Breast epithelium (tissue), 4 donors: ENCODE data around the gene PTP4A1. TPM values are rescaled to one million over a fixed set of nuclear protein-coding genes. Genes with fewer than 3 reads are reported as not detected.
A peak's percentile ranks its signal among the peaks of the same experiment; 100 is the strongest.

Experiments
- DNase-seq, 2 donors: peaks; one replicate each; pipeline ENCODE4 v3.0.0-alpha.2; 2019; ENCODE audit warnings: low spot score in 2 of 2
- H3K27ac ChIP-seq, 2 donors: fragments of 200-600 bp; sonication (generic) in 1 of 2; one replicate each; pipeline ENCODE4 v1.5.1; 2016 to 2019; ENCODE audit warnings: mild to moderate bottlenecking in 1 of 2
- H3K27me3 ChIP-seq, 2 donors: fragments of 200-600 bp; sonication (generic) in 1 of 2; one replicate each; pipeline versions ENCODE4 v1.5.1 to v1.6.0; 2017 to 2019; ENCODE audit warnings: control low read depth in 1 of 2, mild to moderate bottlenecking in 1 of 2
- H3K36me3 ChIP-seq: fragments of 200-600 bp; one replicate; pipeline ENCODE4 v1.5.1; 2019
- H3K4me1 ChIP-seq, 2 donors: fragments of 200-600 bp; sonication (generic); one replicate each; pipeline ENCODE4 v1.5.1; 2016 to 2019; ENCODE audit warnings: control low read depth in 1 of 2
- H3K4me3 ChIP-seq, 3 donors: fragments of 200-600 bp; sonication (generic); 1 replicate in 2 of 3; 2 replicates in 1 of 3; pipeline ENCODE4 v1.5.1; 2016 to 2019; ENCODE audit warnings: mild to moderate bottlenecking in 3 of 3, moderate library complexity in 2 of 3
- H3K9me3 ChIP-seq, 2 donors: fragments of 200-600 bp; sonication (generic) in 1 of 2; one replicate each; pipeline ENCODE4 v1.5.1; 2016 to 2019; ENCODE audit warnings: control low read depth in 1 of 2
- POLR2A ChIP-seq: fragments of 450-650 bp; IDR thresholded peaks from one replicate; pipeline ENCODE4 v1.6.1; 2016; ENCODE audit warnings: antibody characterized with exemption, mild to moderate bottlenecking, moderate library complexity
- POLR2AphosphoS5 ChIP-seq, 3 donors: sonication (generic); formaldehyde crosslinking; IDR thresholded peaks; one replicate each; pipeline ENCODE4 v1.6.1; 2017; ENCODE audit warnings: antibody characterized with exemption in 3 of 3
- intact Hi-C: fragments of 100-400 bp; cut with DNase I; formaldehyde crosslinking; loops from one replicate; pipeline ENCODE4 v1.15.1; 2023; ENCODE audit warnings: low total_unique reads
- total RNA-seq, 3 donors: library from RNA; depleted of rRNA; stranded (reverse); fragments of >200 nt; gene quantifications; one replicate each; pipeline ENCODE4 v1.1.0, GENCODE V29; 2016
- TF ChIP-seq, protein P1 (sequence below), 3 donors: fragments of 450-650 bp; IDR thresholded peaks; one replicate each; pipeline ENCODE4 v1.5.1; 2016 to 2017; ENCODE audit warnings: antibody characterized with exemption in 3 of 3, mild to moderate bottlenecking in 3 of 3, moderate library complexity in 3 of 3

The PTP4A1 gene
- total RNA-seq, 3 donors from 2014 or later: 22.9 to 38.5 (median 26.9) TPM

DNA sequence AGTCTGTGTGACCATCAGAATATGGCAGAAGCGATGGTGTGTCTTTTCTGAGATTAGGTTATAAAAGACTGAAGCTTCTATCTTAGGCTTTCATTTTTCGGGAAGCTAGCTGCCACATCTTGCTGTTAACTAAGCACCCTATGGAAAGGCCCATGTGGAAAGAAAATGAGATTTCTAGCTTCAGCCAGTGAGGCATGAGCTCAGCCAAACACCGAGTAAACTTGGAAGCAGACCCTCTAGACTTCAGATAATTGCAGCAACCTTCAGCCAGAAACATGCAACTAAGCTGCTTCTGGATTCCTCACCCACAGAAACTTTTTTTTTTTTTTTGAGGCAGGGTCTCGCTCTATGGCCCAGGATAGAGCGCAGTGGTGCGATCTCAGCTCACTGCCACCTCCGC, 20.6 kb downstream of the PTP4A1 start:
- no peaks in the 10 kb centered on the region for H3K4me1 ChIP-seq
- H3K4me3 ChIP-seq: no peak overlapping the region
- no peaks in the 10 kb centered on the region for H3K27me3 ChIP-seq
- H3K9me3 ChIP-seq: no peaks in the 10 kb centered on the region
- no peaks in the 10 kb centered on the region for H3K36me3 ChIP-seq
- DNase-seq: no peak
- H3K27ac ChIP-seq: no peak overlapping the region
- intact Hi-C loops: loop anchor here (5.0 kb wide), 1 partner anchor 169 kb away; no protein-coding TSS in a partner anchor
- TF ChIP-seq POLR2A (no peak), POLR2AphosphoS5 (IDR thresholded peaks at IDR 0.05) (no peak)
- TF ChIP-seq, protein P1, sequence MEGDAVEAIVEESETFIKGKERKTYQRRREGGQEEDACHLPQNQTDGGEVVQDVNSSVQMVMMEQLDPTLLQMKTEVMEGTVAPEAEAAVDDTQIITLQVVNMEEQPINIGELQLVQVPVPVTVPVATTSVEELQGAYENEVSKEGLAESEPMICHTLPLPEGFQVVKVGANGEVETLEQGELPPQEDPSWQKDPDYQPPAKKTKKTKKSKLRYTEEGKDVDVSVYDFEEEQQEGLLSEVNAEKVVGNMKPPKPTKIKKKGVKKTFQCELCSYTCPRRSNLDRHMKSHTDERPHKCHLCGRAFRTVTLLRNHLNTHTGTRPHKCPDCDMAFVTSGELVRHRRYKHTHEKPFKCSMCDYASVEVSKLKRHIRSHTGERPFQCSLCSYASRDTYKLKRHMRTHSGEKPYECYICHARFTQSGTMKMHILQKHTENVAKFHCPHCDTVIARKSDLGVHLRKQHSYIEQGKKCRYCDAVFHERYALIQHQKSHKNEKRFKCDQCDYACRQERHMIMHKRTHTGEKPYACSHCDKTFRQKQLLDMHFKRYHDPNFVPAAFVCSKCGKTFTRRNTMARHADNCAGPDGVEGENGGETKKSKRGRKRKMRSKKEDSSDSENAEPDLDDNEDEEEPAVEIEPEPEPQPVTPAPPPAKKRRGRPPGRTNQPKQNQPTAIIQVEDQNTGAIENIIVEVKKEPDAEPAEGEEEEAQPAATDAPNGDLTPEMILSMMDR (IDR thresholded peaks at IDR 0.05): no peak

DNA sequence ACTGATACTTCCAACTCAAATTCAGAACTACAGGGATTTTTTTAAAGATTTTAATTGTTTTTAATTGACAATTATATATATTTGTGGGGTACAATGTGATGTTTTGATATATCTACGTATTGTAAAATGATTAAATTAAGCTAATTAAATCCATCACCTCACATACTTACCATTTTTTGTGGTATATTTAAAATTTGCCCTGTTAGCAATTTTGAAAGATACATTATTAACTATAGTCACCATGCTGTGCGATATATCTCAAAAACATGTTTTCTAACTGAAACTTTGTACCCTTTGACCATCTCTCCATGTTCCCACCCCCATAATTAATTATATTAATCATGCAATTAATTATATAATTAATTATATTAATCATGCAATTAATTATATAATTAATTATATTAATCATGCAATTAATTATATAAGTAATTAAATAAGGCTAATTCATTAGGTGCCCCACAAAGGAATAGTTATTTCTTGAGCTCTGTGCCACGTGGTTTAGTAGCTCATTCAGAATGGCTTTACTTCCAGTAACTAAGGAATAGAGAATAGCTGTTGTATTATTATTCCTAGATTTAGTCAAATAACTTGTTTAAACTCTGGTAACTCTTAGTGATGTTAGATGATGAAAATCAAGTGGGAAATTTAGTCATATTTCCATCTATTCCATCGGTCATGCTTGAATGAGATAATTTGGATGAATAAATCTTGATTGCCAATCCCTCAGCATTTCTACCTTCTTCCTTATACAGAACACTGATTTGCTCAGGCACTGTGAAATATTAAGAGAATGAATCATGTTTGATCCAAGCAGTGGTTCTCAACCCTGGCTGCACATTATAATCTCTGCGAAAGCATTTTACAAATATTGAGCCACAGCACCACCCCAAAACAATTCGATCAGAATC, 25.1 kb downstream of the PTP4A1 start:
- TF ChIP-seq POLR2AphosphoS5 (IDR thresholded peaks at IDR 0.05) (no peak), POLR2A (no peak)
- TF ChIP-seq, protein P1 (IDR thresholded peaks at IDR 0.05): no peak
- Histone ChIP-seq H3K9me3 (no peaks in the 10 kb centered on the region), H3K4me1 (no peaks in the 10 kb centered on the region), H3K27ac (no peak overlapping the region), H3K4me3 (peak overlapping the region in 2 of 3 donors; percentile 56 to 64), H3K36me3 (no peaks in the 10 kb centered on the region), H3K27me3 (no peaks in the 10 kb centered on the region)
- intact Hi-C loops: no loop called here
- DNase-seq: no peak

DNA sequence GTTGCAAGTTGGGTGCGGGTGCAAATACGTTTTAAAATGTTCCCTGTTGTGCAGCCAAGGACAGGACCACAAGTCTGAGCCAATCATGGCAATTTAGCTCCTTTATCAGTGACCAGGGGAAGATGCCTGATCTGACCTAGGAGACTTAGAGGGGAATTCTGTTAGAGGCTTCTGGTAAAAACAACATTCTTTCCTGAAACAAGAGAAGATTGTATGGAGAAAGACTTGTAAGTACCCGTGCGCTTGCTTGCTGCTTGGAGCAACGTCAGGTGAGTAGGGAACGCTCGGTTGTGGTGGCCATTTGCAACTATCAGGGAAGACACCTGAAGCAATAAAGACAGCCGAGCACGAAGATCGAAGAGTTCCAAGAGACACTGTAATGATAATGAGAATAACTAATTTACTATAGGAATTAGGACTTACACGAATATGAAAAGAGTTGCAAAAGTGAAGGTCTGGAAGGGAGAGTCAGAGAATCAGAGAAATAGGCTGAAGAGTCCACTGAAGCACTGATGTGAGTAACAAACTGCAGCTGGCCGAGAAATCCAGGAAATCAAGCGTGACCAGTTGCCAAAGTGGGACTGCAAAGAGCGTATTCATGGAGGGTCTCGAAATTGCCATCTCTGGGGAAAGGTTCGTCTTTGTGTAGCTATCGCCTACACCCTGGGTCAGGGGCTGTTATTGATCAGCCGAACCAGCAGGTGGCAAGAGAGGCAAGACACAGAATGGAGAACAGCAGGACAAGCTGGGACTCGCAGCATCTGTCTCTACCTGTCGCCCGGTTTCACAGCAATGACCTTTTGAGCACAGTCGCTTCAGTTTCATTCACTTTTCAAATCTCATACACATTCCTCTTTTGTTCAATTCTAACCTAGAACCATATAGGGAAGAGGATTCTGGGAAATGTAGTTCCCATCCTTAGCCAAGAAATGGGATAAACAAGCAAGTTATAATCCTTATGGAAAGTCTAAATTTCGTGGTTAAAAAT, 26.1 kb downstream of the PTP4A1 start:
- Histone ChIP-seq H3K9me3 (no peaks in the 10 kb centered on the region), H3K4me3 (peak overlapping the region; percentile 31 to 64 (median 56)), H3K27ac (no peak overlapping the region), H3K27me3 (no peaks in the 10 kb centered on the region), H3K4me1 (no peaks in the 10 kb centered on the region), H3K36me3 (no peaks in the 10 kb centered on the region)
- intact Hi-C loops: no loop called here
- TF ChIP-seq, protein P1 (IDR thresholded peaks at IDR 0.05): peak; percentile 75 to 90 (median 86)
- no peak for TF ChIP-seq POLR2A
- peak; percentile 58 to 71 for DNase-seq

DNA sequence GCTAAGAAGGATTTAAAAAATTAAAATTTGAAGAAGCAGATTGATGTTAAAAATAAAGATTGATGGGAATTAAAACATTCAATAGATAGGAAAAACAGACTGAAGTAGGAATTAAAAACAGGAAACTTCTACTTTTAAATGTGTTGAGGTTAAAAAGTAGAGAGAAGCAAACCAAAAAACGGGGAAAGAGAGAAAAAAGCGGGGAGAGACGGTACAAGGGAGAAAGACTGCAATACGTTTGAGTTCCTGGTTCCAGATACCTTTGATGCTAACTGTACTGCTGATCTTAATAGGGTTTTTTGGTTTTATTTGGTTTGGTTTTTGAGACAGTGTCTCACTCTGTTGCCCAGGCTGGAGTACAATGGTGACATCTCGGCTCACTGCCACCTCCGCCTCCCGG, 27.0 kb downstream of the PTP4A1 start:
- intact Hi-C loops: no loop called here
- Histone ChIP-seq H3K36me3 (no peaks in the 10 kb centered on the region), H3K27ac (no peak overlapping the region), H3K9me3 (no peaks in the 10 kb centered on the region), H3K4me3 (no peak overlapping the region), H3K4me1 (no peaks in the 10 kb centered on the region), H3K27me3 (no peaks in the 10 kb centered on the region)
- DNase-seq: no peak
- no peak for TF ChIP-seq POLR2A

DNA sequence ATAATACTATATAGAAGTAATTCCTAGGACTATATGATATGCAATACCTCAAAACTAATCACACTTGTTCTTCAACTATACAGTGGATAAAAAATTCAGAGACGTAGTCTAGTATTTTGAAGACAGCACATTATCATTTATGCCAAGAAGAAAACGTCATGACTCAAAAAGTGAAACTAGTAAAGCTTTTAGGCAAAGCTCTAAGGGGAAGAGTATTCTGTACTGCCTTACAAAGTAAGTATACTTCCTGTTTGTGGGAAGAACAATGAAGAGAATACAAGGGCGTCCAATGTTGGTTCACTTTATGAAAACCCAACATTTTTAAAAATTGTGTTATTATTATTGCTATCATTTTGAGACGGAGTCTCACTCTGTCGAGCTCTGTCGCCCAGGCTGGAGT, 27.9 kb downstream of the PTP4A1 start:
- H3K36me3 ChIP-seq: no peaks in the 10 kb centered on the region
- H3K4me3 ChIP-seq: no peak overlapping the region
- intact Hi-C loops: no loop called here
- DNase-seq: no peak
- TF ChIP-seq, protein P1 (IDR thresholded peaks at IDR 0.05): no peak
- TF ChIP-seq POLR2A: no peak
- TF ChIP-seq POLR2AphosphoS5 (IDR thresholded peaks at IDR 0.05): no peak
- H3K9me3 ChIP-seq: no peaks in the 10 kb centered on the region
- H3K27me3 ChIP-seq: no peaks in the 10 kb centered on the region
- H3K4me1 ChIP-seq: no peaks in the 10 kb centered on the region
- no peak overlapping the region for H3K27ac ChIP-seq
